Muscle of back (tissue), 11 donors: Measurements from ENCODE around the gene STK32C. TPM values are rescaled to one million over a fixed set of nuclear protein-coding genes. Genes with fewer than 3 reads are reported as not detected.

Experiments used
- DNase-seq, 3 donors: peaks; one replicate each; pipeline versions ENCODE4 v3.0.0 to v3.0.0-alpha.2; 2013
- polyA plus RNA-seq, 10 donors: library from polyadenylated mRNA; unstranded; fragments of 120-200 nt; gene quantifications; one replicate each; pipeline ENCODE4 v1.2.1, GENCODE V29; 2013; ENCODE audit not compliant: insufficient read length in 10 of 10

Gene STK32C
- polyA plus RNA-seq, 10 donors: 8.0 to 13.1 (median 10.4) TPM

GRCh38 chr10:132158122-132158741 is 149.5 kb downstream of the STK32C start:
- DNase-seq: no peak

Other genes starting within 250 kb of the STK32C start
- 1 to 10 TPM in 1 of 10 donors, under 1 TPM in 9; 0.39 to 1.0 (median 0.55) TPM for gene JAKMIP3, start 242.0 kb downstream of the STK32C start, polyA plus RNA-seq
- gene DPYSL4, start 121.0 kb downstream of the STK32C start, polyA plus RNA-seq: 1 to 10 TPM; 1.6 to 4.9 (median 3.5) TPM
- gene LRRC27, start 24.2 kb upstream of the STK32C start, polyA plus RNA-seq: 10 to 100 TPM in 1 of 10 donors, 1 to 10 TPM in 9; 5.5 to 10.1 (median 8.6) TPM
- 10 to 100 TPM in 2 of 10 donors, 1 to 10 TPM in 8; 5.1 to 10.6 (median 7.7) TPM for gene PWWP2B, start 89.2 kb upstream of the STK32C start, polyA plus RNA-seq
- 10 to 100 TPM; 41.4 to 53.2 (median 47.6) TPM for gene INPP5A, start 229.8 kb upstream of the STK32C start, polyA plus RNA-seq